GM19455 (cell line): ENCODE data around the gene PGAM5.
A peak's percentile ranks its signal among the peaks of the same experiment; 100 is the strongest.
"Not testable (repeated sequence)": the region's sequence is repeated elsewhere in the genome, so short reads cannot be mapped to it uniquely, and the experiment has no call there.

Source experiments
- ATAC-seq: cut with Tn5 transposase; IDR thresholded peaks from one replicate; pipeline ENCODE4 v1.9.1; 2021; ENCODE audit not compliant: unreplicated experiment

The PGAM5 gene

DNA sequence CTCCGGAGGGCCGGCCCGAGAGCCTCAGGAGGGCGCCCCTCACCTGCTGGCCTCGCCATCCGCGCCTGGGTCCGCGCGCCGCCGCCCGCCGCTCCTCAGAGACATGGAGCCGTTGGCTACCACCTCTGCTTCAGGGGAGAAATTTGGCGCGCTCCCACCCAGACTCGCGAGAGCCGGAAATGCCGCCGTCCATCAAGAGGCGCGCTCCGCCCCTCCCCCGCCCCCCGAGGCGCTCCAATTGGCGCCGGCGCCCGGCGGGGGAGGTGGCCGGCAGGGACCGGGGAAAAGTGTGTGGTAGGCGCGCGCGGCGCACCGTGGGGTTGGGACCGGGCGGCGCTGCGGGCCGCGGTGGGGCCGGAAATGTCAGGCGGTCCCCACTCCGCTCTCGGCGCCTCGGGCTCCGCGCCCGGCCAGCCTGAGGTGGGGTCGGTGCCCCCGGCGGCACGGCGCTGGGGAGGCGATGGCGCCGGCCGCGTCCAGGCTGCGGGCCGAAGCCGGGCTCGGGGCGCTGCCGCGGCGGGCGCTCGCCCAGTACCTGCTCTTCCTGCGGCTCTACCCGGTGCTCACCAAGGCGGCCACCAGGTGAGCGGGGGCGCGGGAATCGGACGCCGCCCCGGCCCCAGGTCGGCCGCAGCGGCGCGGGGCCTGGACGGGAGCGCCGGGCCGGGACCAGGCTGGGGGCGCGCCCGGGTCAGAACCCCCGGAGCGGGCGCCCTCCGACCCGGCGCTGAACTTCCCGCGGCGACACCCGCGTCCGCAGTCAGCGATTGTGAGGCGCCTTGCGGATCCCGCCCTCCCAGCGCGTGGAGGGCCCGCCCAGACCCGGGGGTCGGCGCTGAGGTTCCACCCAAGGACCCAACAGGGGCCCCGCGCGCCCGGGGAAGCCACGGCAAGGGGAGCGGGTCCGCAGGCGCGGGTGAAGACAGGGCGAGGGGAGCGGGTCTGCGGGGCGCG, 23.2 kb upstream of the PGAM5 start, which contains the start of the genes POLE and PXMP2:
Gene POLE (minus strand): TSS at position 132 of the 954 bp plus-strand sequence. CDS start 27 bp downstream, at position 105.
Gene PXMP2 (plus strand): TSS at position 377 of the 954 bp plus-strand sequence. CDS start 84 bp downstream, at position 461.
- peak; percentile 89 for ATAC-seq

DNA sequence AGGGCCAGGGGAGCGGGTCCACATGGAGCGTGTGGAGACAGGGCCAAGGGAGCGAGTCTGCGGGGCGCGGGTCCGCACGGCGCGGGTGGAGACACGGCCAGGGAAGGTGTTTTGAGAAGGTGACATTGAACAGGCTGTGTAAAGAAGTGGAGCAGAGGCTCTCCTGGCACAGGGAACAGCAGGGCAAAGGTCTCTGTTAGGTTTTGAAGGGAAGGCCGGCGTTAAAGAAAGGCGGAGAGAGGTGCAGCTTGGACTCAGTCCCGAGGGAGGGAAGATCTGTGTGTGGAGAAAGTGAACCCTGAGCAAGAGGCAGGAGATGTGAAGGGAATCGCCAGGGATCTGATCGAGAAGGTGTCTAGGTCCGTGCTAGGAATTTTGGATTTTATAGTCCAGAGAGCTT, 21.4 kb upstream of the PGAM5 start:
- no peak for ATAC-seq

DNA sequence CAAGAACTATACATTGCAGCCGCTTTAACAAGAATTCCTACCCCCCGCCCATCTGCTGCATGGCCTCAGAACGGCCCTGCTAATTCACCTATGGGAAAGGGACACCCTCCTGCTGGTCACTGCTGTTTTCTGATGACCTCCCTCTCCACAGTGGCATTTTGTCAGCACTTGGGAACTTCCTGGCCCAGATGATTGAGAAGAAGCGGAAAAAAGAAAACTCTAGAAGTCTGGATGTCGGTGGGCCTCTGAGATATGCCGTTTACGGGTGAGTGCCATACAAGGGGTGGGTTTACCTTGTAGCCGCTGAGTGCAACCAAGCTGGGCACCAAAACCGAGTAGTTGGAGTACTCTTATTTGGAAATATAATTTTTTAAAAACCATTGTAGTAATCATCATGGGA, 20.5 kb upstream of the PGAM5 start:
- no peak for ATAC-seq

DNA sequence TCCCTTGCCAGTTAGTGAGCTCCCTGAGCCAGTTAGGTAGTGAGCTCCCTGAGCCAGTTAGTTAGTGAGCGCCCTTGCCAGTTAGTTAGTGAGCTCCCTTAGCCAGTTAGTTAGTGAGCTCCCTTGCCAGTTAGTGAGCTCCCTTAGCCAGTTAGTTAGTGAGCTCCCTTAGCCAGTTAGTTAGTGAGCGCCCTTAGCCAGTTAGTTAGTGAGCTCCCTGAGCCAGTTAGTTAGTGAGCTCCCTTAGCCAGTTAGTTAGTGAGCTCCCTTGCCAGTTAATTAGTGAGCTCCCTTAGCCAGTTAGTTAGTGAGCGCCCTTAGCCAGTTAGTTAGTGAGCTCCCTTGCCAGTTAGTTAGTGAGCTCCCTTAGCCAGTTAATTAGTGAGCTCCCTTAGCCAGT, 18.6 kb upstream of the PGAM5 start:
- ATAC-seq, result not testable (repeated sequence)

GRCh38 chr12:132694888-132695287, 15.8 kb upstream of the PGAM5 start:
- not testable (repeated sequence) for ATAC-seq

GRCh38 chr12:132695431-132695830, 15.2 kb upstream of the PGAM5 start:
- ATAC-seq, result no peak

DNA sequence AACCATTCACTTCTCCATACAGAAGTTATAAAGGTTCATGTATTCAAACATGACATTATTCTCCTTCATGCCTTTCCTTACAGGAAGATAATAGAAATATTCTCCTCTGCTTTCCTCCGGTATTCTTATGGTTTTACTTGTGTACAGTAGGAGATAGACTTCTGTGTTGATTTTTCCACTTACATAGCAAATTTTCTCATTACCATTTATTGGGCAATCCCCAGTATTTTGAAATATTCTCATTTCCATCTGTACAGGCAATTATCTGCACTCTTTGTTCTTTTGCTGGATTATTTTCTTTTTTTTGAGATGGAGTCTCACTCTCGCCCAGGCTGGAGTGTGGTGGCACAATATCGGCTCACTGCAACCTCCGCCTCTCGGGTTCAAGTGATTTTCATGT, 12.3 kb upstream of the PGAM5 start:
- no peak for ATAC-seq

- no peak for ATAC-seq
These were observed 10.3 kb upstream of the PGAM5 start for GRCh38 chr12:132700212-132700822.

GRCh38 chr12:132702640-132703039, 8.0 kb upstream of the PGAM5 start:
- ATAC-seq, result no peak

DNA sequence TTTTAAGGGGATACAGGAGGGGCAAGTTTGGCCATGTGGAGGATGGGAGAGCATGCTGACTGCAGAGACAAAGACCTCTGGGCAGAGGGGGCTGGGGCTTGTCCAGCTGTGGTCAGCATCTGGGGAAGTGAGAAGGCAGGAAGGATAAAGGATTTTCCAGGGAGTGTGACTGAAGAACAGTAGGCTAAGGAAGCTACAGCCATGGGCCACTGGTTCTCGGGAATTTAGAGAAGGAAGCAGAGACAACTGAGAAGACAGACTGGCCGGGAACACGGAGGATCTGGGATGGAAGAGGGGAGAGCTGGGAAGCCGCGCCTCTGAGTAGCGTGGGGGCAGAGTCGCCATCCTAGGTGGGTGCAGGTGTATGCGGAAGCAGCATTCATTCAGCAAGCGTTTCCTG, 7.0 kb upstream of the PGAM5 start:
- no peak for ATAC-seq

GRCh38 chr12:132707241-132707640, 3.4 kb upstream of the PGAM5 start:
- ATAC-seq, result no peak

DNA sequence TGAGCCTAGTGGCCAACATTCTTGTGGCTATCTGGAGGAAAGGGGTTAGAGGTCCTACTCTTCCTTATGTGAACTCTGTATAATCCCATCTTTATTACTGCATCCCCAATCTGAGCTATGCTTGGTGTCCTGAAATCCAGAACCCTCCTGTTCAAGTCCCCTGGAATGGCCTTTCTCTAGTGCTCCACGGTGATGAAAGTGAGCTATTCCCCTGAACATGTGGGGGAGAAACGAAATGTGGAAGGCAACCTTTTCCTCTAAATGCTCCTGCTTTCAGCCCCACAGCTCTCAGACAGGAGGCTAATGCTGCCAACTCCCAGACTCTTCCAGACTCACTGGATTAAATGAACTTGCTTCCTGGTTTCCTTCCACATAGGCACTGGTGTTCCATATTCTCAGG, 2.5 kb upstream of the PGAM5 start:
- ATAC-seq, result no peak

DNA sequence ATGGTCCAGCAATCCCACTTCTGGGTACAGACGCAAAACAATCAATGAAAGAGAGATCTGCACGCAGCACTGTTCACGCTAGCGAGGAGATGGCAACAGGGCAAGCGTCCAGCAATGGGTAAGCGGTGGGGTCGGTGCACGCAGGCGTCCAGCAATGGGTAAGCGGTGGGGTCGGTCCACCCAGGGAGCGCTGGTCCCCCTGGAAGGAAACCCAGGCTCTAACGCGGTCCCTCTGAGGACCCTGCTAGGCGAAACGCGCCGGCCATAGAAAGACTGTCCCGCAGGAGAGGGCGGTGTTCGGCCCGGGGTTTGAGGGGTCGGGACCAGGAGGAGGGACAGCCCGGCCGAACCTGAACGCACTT, 618 bp upstream of the PGAM5 start:
- ATAC-seq, result peak; percentile 31

DNA sequence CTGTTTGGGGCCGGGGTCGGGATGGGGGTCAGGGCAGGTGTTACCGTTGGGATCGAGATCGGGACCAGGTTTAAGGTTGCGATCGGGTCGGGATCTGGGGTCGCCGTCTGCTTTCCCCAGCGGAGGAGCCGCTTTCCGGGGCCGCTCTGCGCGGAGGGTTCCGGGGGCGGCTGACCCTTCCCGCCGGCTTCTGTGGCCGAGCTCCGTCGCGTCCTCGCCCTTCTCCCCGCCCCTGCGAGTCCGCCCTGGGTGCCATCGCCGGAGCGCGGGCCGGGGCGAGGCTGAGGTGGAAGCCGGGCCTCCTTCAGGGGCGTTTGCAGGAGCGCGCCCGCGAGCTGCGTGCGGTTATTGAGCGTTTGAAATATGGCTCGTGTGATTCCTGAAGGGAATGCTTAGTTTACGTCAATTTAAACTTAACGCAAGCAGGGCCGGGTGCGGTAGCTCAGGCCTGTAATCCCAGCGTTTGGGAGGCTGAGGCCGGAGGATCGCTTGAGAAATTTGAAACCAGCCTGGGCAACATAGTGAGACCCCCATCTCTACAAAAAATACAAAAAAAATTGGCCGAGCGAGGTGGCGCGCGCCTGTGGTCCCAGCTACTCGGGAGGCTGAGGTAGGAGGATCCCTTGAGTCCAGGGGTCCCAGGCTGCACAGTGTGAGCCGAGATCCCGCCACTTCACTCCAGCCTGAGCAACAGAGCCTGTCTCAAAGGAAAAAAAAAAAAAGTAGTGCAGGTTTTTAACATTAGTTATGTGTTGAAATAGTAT, 620 bp downstream of the PGAM5 start:
- ATAC-seq, result peak; percentile 26

DNA sequence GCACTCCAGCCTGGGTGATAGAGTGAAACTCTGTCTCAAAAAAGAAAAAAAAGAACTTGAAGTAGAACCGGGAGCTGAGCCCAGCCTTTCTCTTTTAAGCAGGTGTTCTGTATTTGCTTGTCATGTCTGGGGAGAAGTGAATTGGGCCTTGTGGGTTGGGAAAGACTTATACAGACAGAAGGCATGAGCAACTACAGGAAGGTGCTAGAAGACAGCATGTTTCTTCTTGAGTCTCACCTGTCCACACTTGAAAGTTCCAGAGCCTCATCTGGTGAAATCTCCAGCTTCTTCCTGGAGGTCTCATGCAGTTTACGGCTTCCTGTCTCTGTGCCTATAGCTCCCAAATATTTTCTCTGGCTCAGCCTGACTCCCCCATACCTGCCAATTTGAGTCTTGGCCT, 2.5 kb downstream of the PGAM5 start:
- no peak for ATAC-seq

DNA sequence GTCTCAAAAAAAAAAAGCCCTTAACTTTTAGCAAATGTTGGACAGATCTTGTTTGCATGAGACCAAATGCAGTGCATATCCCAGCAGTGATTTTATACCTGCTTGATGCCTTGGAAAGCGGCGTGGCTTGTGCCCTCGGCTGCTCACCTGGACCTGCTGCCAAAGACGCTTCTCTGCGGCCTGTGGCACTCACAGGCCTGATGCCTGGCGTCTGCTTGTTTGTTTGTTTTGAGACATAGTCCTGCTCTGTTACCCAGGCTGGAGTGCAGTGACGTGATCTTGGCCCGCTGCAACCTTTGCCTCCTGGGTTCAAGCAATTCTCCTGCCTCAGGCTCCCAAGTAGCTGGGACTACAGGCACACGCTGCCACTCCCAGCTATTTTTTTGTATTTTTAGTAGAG, 5.2 kb downstream of the PGAM5 start:
- ATAC-seq, result no peak

DNA sequence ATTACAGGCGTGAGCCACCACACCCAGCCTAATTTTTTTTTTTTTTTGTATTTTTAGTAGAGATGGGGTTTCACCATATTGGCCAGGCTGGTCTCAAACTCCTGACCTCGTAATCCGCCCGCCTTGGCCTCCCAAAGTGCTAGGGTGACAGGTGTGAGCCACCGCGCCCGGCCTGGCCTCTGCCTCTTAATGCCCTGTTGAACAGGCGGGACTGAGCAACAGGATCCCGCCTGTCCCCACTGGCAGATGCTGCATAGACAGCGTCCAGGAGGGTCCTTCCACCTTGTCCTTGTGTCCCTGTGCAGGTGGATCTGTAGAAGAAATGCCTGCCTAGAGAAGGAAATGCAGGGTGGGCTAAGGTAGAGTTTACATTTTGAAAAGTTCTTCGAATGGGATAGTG, 5.7 kb downstream of the PGAM5 start:
- no peak for ATAC-seq

DNA sequence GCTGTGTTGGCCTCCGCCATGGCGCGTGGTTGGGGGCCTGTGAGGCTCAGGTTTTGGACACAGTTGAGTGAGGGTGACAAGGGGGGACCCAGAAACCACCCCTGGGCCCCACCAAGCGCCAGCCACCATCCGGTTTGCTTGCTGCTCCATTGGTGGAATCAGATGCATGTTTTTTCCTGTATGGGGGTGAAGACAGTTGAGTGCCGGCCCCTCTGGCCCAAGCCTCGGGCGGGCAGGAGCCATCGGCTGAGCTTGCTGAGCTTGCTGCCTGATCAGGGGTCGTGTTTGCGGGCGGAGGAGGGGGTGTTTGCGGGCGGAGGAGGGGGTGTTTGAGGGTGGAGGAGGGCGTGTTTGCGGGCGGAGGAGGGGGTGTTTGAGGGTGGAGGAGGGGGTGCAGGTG, 6.4 kb downstream of the PGAM5 start:
- no peak for ATAC-seq

DNA sequence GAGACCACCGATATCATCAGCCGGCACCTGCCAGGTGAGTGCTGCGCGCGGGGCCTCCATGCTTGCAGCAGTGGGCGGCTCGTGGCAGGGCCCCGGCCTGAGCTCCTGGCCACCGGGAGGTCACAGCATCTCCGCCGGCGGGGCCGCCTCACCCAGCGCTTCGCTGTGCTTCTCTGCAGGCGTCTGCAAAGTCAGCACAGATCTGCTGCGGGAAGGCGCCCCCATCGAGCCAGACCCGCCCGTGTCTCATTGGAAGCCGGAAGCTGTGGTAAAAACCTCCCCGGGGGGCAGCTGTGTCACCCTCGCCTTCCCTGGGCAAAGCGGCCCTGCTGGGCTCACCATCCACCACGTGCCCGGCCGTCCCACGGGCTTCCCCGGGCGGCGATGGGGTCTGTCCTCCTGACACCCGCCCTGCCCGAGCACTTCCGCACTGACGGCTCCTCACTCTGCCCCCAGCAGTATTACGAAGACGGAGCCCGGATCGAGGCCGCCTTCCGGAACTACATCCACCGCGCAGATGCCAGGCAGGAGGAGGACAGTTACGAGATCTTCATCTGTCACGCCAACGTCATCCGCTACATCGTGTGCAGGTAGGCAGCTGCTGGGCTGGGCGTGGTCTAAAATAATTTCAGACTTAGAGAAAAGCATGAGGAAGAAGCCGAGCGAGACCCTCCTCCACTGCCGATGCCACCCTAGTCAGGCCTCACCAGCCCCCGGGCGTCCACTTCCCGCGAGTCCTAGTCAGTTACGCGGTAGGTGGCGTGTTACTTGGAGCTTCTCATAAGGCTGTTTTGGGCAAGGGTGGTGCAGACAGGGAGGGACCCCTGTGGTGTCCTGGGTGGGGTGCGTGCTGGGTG, 7.1 kb downstream of the PGAM5 start:
- no peak for ATAC-seq

- ATAC-seq, result no peak
These were observed 8.0 kb downstream of the PGAM5 start for GRCh38 chr12:132718644-132719043.
